OCI-LY3 (cell line): ENCODE results near the gene SH2D3C.

Source experiments
- H2AFZ ChIP-seq: fragments of 200-600, 300-600 bp; shearing (Covaris generic); 2 replicates; pipeline ENCODE4 v1.6.0; 2014; ENCODE audit warnings: antibody characterized with exemption, low read depth, low read length
- H3K27ac ChIP-seq: fragments of 200-600, 300-600 bp; sonication (generic); 2 replicates; pipeline ENCODE4 v1.5.1; 2014; ENCODE audit warnings: mild to moderate bottlenecking, low read length, moderate library complexity, mixed read lengths
- H3K27me3 ChIP-seq: fragments of 200-600, 300-600 bp; sonication (generic); 2 replicates; pipeline ENCODE4 v1.6.1; 2014; ENCODE audit warnings: low read depth, low read length, mixed read lengths
- H3K36me3 ChIP-seq: fragments of 200-600, 300-600 bp; sonication (generic); replicated peaks from 2 replicates; pipeline ENCODE3; 2014; ENCODE audit warnings: low read depth, low read length, mixed read lengths
- H3K4me1 ChIP-seq: fragments of 300-600, 200-600 bp; sonication (generic); 2 replicates; pipeline ENCODE4 v1.6.1; 2014; ENCODE audit warnings: low read length, mixed read lengths
- H3K4me2 ChIP-seq: fragments of 200-600, 300-600 bp; sonication (generic); 2 replicates; pipeline ENCODE4 v1.6.1; 2014; ENCODE audit warnings: low read length, mixed read lengths
- H3K4me3 ChIP-seq: fragments of 300-600, 200-600 bp; sonication (generic); 2 replicates; pipeline ENCODE4 v1.5.1; 2014; ENCODE audit warnings: antibody characterized with exemption, mild to moderate bottlenecking, low read length, moderate library complexity
- H3K79me2 ChIP-seq: fragments of 300-600, 200-600 bp; shearing (Covaris generic); 2 replicates; pipeline ENCODE4 v1.6.1; 2014; ENCODE audit warnings: mild to moderate bottlenecking, low read length, mixed read lengths
- H3K9ac ChIP-seq: fragments of 300-600, 200-600 bp; shearing (Covaris generic); 2 replicates; pipeline ENCODE4 v1.6.0; 2014; ENCODE audit warnings: mild to moderate bottlenecking, low read length, moderate library complexity
- H3K9me3 ChIP-seq: fragments of 200-600, 300-600 bp; shearing (Covaris generic); 2 replicates; pipeline ENCODE4 v1.6.1; 2014; ENCODE audit warnings: low read length, mixed read lengths; ENCODE audit not compliant: insufficient read depth
- H4K20me1 ChIP-seq: fragments of 200-600, 300-600 bp; sonication (generic); 2 replicates; pipeline ENCODE4 v1.6.1; 2016; ENCODE audit warnings: low read length, mixed read lengths; ENCODE audit not compliant: insufficient read depth
- CTCF ChIP-seq: fragments of 200-600, 300-600 bp; sonication (generic); IDR thresholded peaks from 2 replicates; pipeline ENCODE4 v1.5.1; 2014; ENCODE audit warnings: antibody characterized with exemption, low read length, low read depth
- EZH2phosphoT487 ChIP-seq: fragments of 200-600 bp; shearing (Covaris generic); IDR thresholded peaks from 2 replicates; pipeline ENCODE4 v1.6.1; 2018; ENCODE audit warnings: antibody characterized with exemption, mixed run types, low read depth

SH2D3C gene

GRCh38 chr9:127771570-127772189, 6.8 kb downstream of the SH2D3C start:
- TF ChIP-seq CTCF (no peak), EZH2phosphoT487 (no peak)
- Histone ChIP-seq H2AFZ (no peak overlapping the region), H3K4me1 (peaks cover 23% of the 10 kb centered on the region), H3K4me3 (peak overlapping the region; percentile 77), H3K4me2 (peak overlapping the region; percentile 90), H3K79me2 (peaks cover 40% of the 10 kb centered on the region), H3K27me3 (no peaks in the 10 kb centered on the region), H3K36me3 (peaks cover 62% of the 10 kb centered on the region), H4K20me1 (peaks cover 76% of the 10 kb centered on the region), H3K9me3 (no peaks in the 10 kb centered on the region), H3K9ac (no peak overlapping the region), H3K27ac (peak overlapping the region; percentile 16; the same call in 1 of the 2 replicates)

GRCh38 chr9:127770905-127771569, 7.4 kb downstream of the SH2D3C start:
- H3K79me2 ChIP-seq, result peaks cover 34% of the 10 kb centered on the region
- H3K4me1 ChIP-seq, result peaks cover 22% of the 10 kb centered on the region
- no peaks in the 10 kb centered on the region for H3K27me3 ChIP-seq
- TF ChIP-seq EZH2phosphoT487 (no peak), CTCF (no peak)
- peak overlapping the region; percentile 90 for H3K4me2 ChIP-seq
- H3K4me3 ChIP-seq, result peak overlapping the region; percentile 77
- no peak overlapping the region for H2AFZ ChIP-seq
- H3K9ac ChIP-seq, result peak overlapping the region; percentile 14; the same call in 1 of the 2 replicates
- peaks cover 78% of the 10 kb centered on the region for H4K20me1 ChIP-seq
- no peaks in the 10 kb centered on the region for H3K9me3 ChIP-seq
- peak overlapping the region; percentile 29; the same call in 1 of the 2 replicates for H3K27ac ChIP-seq
- peaks cover 62% of the 10 kb centered on the region for H3K36me3 ChIP-seq

- Histone ChIP-seq H3K36me3 (peaks cover 66% of the 10 kb centered on the region), H3K9me3 (no peaks in the 10 kb centered on the region), H3K4me1 (peaks cover 19% of the 10 kb centered on the region), H3K4me2 (peak overlapping the region; percentile 90), H3K9ac (peak overlapping the region; percentile 14; the same call in 1 of the 2 replicates), H4K20me1 (peaks cover 81% of the 10 kb centered on the region), H3K27me3 (no peaks in the 10 kb centered on the region), H3K4me3 (peak overlapping the region; percentile 77), H3K27ac (peak overlapping the region; percentile 21; the same call in 1 of the 2 replicates), H2AFZ (no peak overlapping the region), H3K79me2 (peaks cover 31% of the 10 kb centered on the region)
- TF ChIP-seq EZH2phosphoT487 (no peak), CTCF (no peak)
Observed at GRCh38 chr9:127770583-127770904, 7.9 kb downstream of the SH2D3C start.

- H3K79me2 ChIP-seq, result peaks cover 29% of the 10 kb centered on the region
Observed at GRCh38 chr9:127769929-127770582, 8.4 kb downstream of the SH2D3C start.

More at GRCh38 chr9:127769929-127770582, 8.4 kb downstream of the SH2D3C start:
- no peak overlapping the region for H2AFZ ChIP-seq
- H3K4me1 ChIP-seq, result peaks cover 19% of the 10 kb centered on the region
- H3K4me2 ChIP-seq, result peak overlapping the region; percentile 90; the same call in 1 of the 2 replicates
- H4K20me1 ChIP-seq, result peaks cover 83% of the 10 kb centered on the region
- TF ChIP-seq CTCF (no peak), EZH2phosphoT487 (no peak)
- H3K9ac ChIP-seq, result no peak overlapping the region
- no peak overlapping the region for H3K27ac ChIP-seq
- H3K27me3 ChIP-seq, result no peaks in the 10 kb centered on the region
- H3K36me3 ChIP-seq, result peaks cover 70% of the 10 kb centered on the region
- H3K9me3 ChIP-seq, result no peaks in the 10 kb centered on the region
- H3K4me3 ChIP-seq, result peak overlapping the region; percentile 77; the same call in 1 of the 2 replicates
